Transverse colon (tissue), 4 donors: ENCODE measurements around the gene NR2C2AP. TPM values are rescaled to one million over a fixed set of nuclear protein-coding genes. Genes with fewer than 3 reads are reported as not detected.
"Not testable (repeated sequence)": the region's sequence is repeated elsewhere in the genome, so short reads cannot be mapped to it uniquely, and the experiment has no call there.

Experiments
- DNase-seq: peaks from one replicate; pipeline ENCODE4 v3.0.0-alpha.2; 2019
- H3K27ac ChIP-seq, 4 donors: fragments of 200-600 bp; sonication (generic); 2 replicates each; pipeline ENCODE4 v1.5.1; 2016 to 2018; ENCODE audit warnings: inconsistent platforms in 4 of 4
- H3K27me3 ChIP-seq: fragments of 200-600 bp; sonication (generic); 2 replicates; pipeline ENCODE4 v1.5.1; 2017; ENCODE audit warnings: inconsistent platforms
- H3K36me3 ChIP-seq, 4 donors: fragments of 200-600 bp; sonication (generic); 2 replicates each; pipeline ENCODE4 v1.5.1; 2017 to 2019; ENCODE audit warnings: inconsistent platforms in 4 of 4
- H3K4me1 ChIP-seq, 4 donors: fragments of 200-600 bp; sonication (generic); 2 replicates each; pipeline ENCODE4 v1.5.1; 2017 to 2020; ENCODE audit warnings: inconsistent platforms in 4 of 4
- H3K4me3 ChIP-seq, 4 donors: fragments of 200-600 bp; sonication (generic); 1 replicate in 1 of 4; 2 replicates in 3 of 4; pipeline versions ENCODE4 v1.5.1 to v1.6.1; 2017 to 2019; ENCODE audit warnings: inconsistent platforms in 4 of 4
- H3K9me3 ChIP-seq, 2 donors: fragments of 200-600 bp; sonication (generic); 2 replicates each; pipeline ENCODE4 v1.5.1; 2017 to 2019; ENCODE audit warnings: inconsistent platforms in 2 of 2
- EP300 ChIP-seq: sonication (generic); formaldehyde crosslinking; IDR thresholded peaks from one replicate; pipeline ENCODE4 v1.6.1; 2017; ENCODE audit warnings: antibody characterized with exemption, low read depth
- POLR2A ChIP-seq: fragments of 450-650 bp; IDR thresholded peaks from one replicate; pipeline ENCODE4 v1.6.1; 2016; ENCODE audit warnings: antibody characterized with exemption, mild to moderate bottlenecking, moderate library complexity
- POLR2AphosphoS5 ChIP-seq, 3 donors: sonication (generic); formaldehyde crosslinking; IDR thresholded peaks; one replicate each; pipeline ENCODE4 v1.6.1; 2016; ENCODE audit warnings: antibody characterized with exemption in 3 of 3
- WGBS, 2 donors: methylation state at CpG; one replicate each; pipeline ENCODE4 v1.1.5; 2018; ENCODE audit warnings: low coverage in 1 of 2; 5-methylcytosine and 5-hydroxymethylcytosine counted together
- in situ Hi-C, 4 donors: fragments of 200-750 bp; cut with MboI; loops; one replicate each; pipeline versions ENCODE4 v1.15.0 to v1.15.1; 2017; ENCODE audit warnings: low sequenced_read_pairs in 3 of 4, low pct_ligation_motif_present in 1 of 4, low pct_unique_long_range_greater_than_20kb in 1 of 4
- intact Hi-C: fragments of 100-400 bp; cut with DNase I; formaldehyde crosslinking; loops from one replicate; pipeline ENCODE4 v1.15.1; 2023; ENCODE audit warnings: low total_unique reads
- total RNA-seq, 4 donors: library from RNA; depleted of rRNA; stranded (reverse); fragments of >200 nt; gene quantifications; one replicate each; pipeline ENCODE4 v1.1.0, GENCODE V29; 2016
- TF ChIP-seq, protein P1 (sequence below), 5 experiments: fragments of 200-600 bp in 3 of 5; fragments of 450-650 bp in 2 of 5; sonication (generic) in 3 of 5; IDR thresholded peaks; 1 replicate in 2 of 5; 2 replicates in 3 of 5; pipeline ENCODE4 v1.5.1; 2016 to 2017; ENCODE audit warnings: antibody characterized with exemption in 5 of 5, inconsistent platforms in 3 of 5, mild to moderate bottlenecking in 2 of 5, moderate library complexity in 1 of 5

NR2C2AP gene
- total RNA-seq, 4 donors from 2014 or later, result 2.2 to 12.3 (median 6.4) TPM

DNA sequence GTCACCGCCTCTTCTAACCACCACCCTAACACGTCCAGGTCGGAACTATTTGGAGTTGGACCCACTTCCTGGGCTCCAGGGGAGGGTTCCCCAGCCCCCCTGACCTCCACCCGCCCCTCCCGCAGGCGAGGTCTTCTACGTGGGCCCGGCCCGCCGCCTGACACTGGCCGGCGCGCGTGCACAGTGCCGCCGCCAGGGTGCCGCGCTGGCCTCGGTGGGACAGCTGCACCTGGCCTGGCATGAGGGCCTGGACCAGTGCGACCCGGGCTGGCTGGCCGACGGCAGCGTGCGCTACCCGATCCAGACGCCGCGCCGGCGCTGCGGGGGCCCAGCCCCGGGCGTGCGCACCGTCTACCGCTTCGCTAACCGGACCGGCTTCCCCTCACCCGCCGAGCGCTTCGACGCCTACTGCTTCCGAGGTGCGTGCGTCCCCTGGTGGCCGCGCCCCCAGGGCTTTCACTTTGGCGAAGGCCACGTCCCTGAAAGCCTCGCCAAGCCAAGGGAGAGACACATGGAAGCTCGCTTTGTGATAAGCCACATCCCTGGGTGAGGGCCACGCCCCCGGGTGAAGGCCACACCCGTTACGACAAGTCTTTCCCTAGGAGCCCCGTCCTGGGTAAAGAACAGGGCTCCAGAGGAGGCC lies 21.8 kb upstream of the NR2C2AP start:
- H3K4me3 ChIP-seq, result peak overlapping the region; percentile 2 to 49 (median 20)
- DNase-seq, result peak; percentile 82

DNA sequence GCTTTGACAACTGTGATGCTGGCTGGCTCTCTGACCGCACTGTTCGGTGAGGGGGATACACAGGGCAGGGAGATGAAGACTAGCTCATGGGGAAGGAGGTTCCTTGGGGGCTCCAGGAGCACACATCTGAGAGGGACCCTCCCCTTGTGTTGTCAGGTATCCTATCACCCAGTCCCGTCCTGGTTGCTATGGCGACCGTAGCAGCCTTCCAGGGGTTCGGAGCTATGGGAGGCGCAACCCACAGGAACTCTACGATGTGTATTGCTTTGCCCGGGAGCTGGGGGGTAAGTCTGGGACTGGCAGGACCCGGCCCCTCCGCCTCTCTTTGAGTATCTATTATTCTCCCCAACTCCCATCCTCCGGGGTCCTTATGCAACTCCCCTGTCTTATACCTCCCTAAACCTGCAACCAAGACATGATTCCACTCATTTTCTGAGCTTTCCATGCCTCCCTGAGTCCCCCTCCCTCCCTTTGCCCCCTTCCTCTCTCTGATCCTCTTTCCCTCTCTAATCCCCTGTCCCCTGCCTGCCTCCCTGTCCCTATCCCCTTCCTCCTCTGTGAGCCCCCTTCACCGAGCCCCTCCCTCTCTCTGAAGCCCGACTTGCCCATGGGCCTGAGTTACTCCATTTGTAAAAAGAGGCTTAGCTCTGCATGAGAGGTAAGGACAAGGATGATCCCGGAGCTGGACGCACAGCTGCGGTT lies 21.1 kb upstream of the NR2C2AP start:
- intact Hi-C loops (no loop called here), in situ Hi-C loops (no loop called here)
- WGBS, 2 donors, result 0 to 70% methylated on average over 2 to 17 of the region's 17 CpGs
- Histone ChIP-seq H3K27me3 (peaks cover 50% of the 10 kb centered on the region), H3K36me3 (no peaks in the 10 kb centered on the region), H3K4me1 (peaks cover 0 to 11% (median 7%) of the 10 kb centered on the region in 4 donors), H3K4me3 (peak overlapping the region in 2 of 4 donors; percentile 33 to 49), H3K27ac (no peak overlapping the region), H3K9me3 (no peaks in the 10 kb centered on the region)
- no peak for TF ChIP-seq POLR2A
- TF ChIP-seq POLR2AphosphoS5 (IDR thresholded peaks at IDR 0.05), result no peak
- TF ChIP-seq EP300, result no peak
- TF ChIP-seq, protein P1, sequence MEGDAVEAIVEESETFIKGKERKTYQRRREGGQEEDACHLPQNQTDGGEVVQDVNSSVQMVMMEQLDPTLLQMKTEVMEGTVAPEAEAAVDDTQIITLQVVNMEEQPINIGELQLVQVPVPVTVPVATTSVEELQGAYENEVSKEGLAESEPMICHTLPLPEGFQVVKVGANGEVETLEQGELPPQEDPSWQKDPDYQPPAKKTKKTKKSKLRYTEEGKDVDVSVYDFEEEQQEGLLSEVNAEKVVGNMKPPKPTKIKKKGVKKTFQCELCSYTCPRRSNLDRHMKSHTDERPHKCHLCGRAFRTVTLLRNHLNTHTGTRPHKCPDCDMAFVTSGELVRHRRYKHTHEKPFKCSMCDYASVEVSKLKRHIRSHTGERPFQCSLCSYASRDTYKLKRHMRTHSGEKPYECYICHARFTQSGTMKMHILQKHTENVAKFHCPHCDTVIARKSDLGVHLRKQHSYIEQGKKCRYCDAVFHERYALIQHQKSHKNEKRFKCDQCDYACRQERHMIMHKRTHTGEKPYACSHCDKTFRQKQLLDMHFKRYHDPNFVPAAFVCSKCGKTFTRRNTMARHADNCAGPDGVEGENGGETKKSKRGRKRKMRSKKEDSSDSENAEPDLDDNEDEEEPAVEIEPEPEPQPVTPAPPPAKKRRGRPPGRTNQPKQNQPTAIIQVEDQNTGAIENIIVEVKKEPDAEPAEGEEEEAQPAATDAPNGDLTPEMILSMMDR (IDR thresholded peaks at IDR 0.05), result no peak
- no peak for DNase-seq

More for the DNA sequence above, 21.8 kb upstream of the NR2C2AP start:
- peaks cover 0 to 11% (median 7%) of the 10 kb centered on the region in 4 donors for H3K4me1 ChIP-seq
- in situ Hi-C loops (no loop called here), intact Hi-C loops (no loop called here)
- 3% methylated on average over 19 of the region's 59 CpGs; no CpG with 5 or more reads in 1 of the 2 donors for whole genome bisulfite sequencing, 2 donors
- H3K27me3 ChIP-seq, result peaks cover 50% of the 10 kb centered on the region
- H3K9me3 ChIP-seq, result no peaks in the 10 kb centered on the region
- H3K27ac ChIP-seq, result no peak overlapping the region
- no peak for TF ChIP-seq EP300
- TF ChIP-seq, protein P1 (IDR thresholded peaks at IDR 0.05), result peak; percentile 54 to 81 (median 65)
- no peaks in the 10 kb centered on the region for H3K36me3 ChIP-seq

DNA sequence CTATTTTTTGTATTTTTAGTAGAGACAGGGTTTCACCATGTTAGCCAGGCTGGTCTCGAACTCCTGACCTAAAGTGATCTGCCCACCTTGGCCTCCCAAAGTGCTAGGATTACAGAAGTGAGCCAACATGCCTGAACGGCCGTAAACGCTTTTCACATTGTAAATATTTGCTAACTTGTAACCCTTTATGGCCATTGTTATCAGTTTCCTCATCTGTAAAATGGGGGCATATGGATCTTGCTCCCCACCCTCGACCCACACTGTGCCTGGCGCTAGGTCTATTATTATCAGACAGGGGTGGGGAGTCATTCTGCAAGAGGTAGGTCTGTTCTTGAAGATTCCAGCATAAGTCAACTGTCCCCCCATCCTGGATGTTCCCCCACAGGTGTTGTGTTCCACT lies 20.4 kb upstream of the NR2C2AP start:
- TF ChIP-seq POLR2AphosphoS5 (IDR thresholded peaks at IDR 0.05), result no peak
- TF ChIP-seq, protein P1 (IDR thresholded peaks at IDR 0.05), result no peak
- TF ChIP-seq POLR2A, result no peak
- TF ChIP-seq EP300, result no peak
- intact Hi-C loops (no loop called here), in situ Hi-C loops (no loop called here)
- peaks cover 0 to 11% (median 7%) of the 10 kb centered on the region in 4 donors for H3K4me1 ChIP-seq
- DNase-seq, result no peak
- H3K4me3 ChIP-seq, result no peak overlapping the region
- H3K9me3 ChIP-seq, result no peaks in the 10 kb centered on the region
- H3K36me3 ChIP-seq, result no peaks in the 10 kb centered on the region
- WGBS, 2 donors, result 41 to 53% methylated on average over 4 to 6 of the region's 6 CpGs
- H3K27me3 ChIP-seq, result peaks cover 53% of the 10 kb centered on the region
- H3K27ac ChIP-seq, result no peak overlapping the region

DNA sequence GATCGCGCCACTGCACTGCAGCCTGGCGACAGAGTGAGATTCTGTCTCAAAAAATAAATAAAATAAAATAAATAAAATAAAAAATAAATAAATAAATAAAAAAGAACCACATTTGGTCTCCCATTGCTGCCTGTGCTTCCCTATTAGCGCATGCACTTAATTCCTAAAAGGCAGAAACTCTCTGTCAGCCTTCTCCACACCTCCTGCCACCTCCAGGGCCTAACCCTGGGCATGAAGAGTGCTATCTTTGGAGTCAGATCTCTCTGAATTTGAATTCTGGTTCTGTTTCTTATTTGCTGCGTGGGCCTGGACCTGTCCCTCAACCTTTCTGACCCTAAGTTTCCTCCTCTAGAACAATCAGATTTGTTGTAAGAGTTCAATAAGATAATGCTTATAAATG lies 19.8 kb upstream of the NR2C2AP start:
- intact Hi-C loops (no loop called here), in situ Hi-C loops (no loop called here)
- DNase-seq, result no peak
- Histone ChIP-seq H3K4me1 (peaks cover 0 to 11% (median 7%) of the 10 kb centered on the region in 4 donors), H3K36me3 (no peaks in the 10 kb centered on the region), H3K27me3 (peaks cover 49% of the 10 kb centered on the region), H3K9me3 (no peaks in the 10 kb centered on the region), H3K27ac (no peak overlapping the region), H3K4me3 (no peak overlapping the region)
- 65 to 84% methylated on average over 2 to 5 of the region's 5 CpGs for WGBS, 2 donors
- TF ChIP-seq, protein P1 (IDR thresholded peaks at IDR 0.05), result no peak
- TF ChIP-seq POLR2A (no peak), EP300 (no peak), POLR2AphosphoS5 (IDR thresholded peaks at IDR 0.05) (no peak)

DNA sequence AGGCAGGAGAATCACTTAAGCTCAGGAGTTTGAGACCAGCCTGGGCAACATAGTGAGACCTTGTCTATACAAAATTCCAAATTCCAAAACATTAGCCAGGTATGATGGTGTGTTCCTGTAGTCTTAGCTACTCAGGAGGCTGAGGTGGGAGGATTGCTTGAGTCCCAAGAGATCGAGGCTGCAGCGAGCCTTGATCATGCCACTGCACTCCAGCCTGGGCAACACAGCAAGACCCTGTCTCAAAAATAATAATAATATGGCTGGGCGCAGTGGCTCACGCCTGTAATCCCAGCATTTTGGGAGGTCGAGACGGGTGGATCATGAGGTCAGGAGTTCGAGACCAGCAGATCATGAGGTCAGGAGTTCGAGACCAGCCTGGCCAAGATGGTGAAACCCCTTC lies 17.8 kb upstream of the NR2C2AP start:
- H3K36me3 ChIP-seq, H3K4me3 ChIP-seq, DNase-seq, H3K9me3 ChIP-seq, in situ Hi-C loops, H3K27ac ChIP-seq, intact Hi-C loops: not testable (repeated sequence)
- 80% methylated on average over 8 of the region's 8 CpGs; no CpG with 5 or more reads in 1 of the 2 donors for WGBS, 2 donors
- Histone ChIP-seq H3K4me1 (peaks cover 0 to 11% (median 7%) of the 10 kb centered on the region in 4 donors), H3K27me3 (peaks cover 40% of the 10 kb centered on the region)
